ENCODE results near the gene HSPA9. TPM values are rescaled to one million over a fixed set of nuclear protein-coding genes. Genes with fewer than 3 reads are reported as not detected.
A peak's percentile ranks its signal among the peaks of the same experiment; 100 is the strongest.

HSPA9 gene
- total and polyA plus RNA-seq, 4 donors, result 77.8 to 194 (median 147) TPM

GRCh38 chr5:138606378-138607064 is 31.3 kb upstream of the HSPA9 start:
- Histone ChIP-seq H3K27ac (ENCODE audit: low read depth in 1 of 2, low read length in 1 of 2) (peak overlapping the region in 1 of 2 donors; percentile 71), H3K9me3 (ENCODE audit: control insufficient read depth in 4 of 4, insufficient read depth in 3 of 4, low read length in 3 of 4) (no peaks in the 10 kb centered on the region), H3K9ac (ENCODE audit: insufficient read depth in 1 of 2, low read length in 2 of 2) (no peak overlapping the region), H3K27me3 (ENCODE audit: control insufficient read depth in 3 of 3, insufficient read depth in 3 of 3, low read length in 2 of 3) (no peaks in the 10 kb centered on the region), H3K4me1 (ENCODE audit: control insufficient read depth in 5 of 5, insufficient read depth in 5 of 5, low read length in 5 of 5) (peaks cover 7 to 67% (median 38%) of the 10 kb centered on the region in 5 donors), H3K4me3 (no peak overlapping the region), H3K36me3 (ENCODE audit: control insufficient read depth in 4 of 4, insufficient read depth in 4 of 4, low read length in 4 of 4) (no peaks in the 10 kb centered on the region)
- TF ChIP-seq, protein P1, sequence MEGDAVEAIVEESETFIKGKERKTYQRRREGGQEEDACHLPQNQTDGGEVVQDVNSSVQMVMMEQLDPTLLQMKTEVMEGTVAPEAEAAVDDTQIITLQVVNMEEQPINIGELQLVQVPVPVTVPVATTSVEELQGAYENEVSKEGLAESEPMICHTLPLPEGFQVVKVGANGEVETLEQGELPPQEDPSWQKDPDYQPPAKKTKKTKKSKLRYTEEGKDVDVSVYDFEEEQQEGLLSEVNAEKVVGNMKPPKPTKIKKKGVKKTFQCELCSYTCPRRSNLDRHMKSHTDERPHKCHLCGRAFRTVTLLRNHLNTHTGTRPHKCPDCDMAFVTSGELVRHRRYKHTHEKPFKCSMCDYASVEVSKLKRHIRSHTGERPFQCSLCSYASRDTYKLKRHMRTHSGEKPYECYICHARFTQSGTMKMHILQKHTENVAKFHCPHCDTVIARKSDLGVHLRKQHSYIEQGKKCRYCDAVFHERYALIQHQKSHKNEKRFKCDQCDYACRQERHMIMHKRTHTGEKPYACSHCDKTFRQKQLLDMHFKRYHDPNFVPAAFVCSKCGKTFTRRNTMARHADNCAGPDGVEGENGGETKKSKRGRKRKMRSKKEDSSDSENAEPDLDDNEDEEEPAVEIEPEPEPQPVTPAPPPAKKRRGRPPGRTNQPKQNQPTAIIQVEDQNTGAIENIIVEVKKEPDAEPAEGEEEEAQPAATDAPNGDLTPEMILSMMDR (IDR thresholded peaks at IDR 0.05; ENCODE audit: control extremely low read depth, extremely low read depth), result no peak
- ATAC-seq (ENCODE audit: insufficient read depth, low FRiP score) (no peak), DNase-seq (no peak)
- WGBS, 2 donors, result 86 to 87% methylated on average over 6 of the region's 6 CpGs

DNA sequence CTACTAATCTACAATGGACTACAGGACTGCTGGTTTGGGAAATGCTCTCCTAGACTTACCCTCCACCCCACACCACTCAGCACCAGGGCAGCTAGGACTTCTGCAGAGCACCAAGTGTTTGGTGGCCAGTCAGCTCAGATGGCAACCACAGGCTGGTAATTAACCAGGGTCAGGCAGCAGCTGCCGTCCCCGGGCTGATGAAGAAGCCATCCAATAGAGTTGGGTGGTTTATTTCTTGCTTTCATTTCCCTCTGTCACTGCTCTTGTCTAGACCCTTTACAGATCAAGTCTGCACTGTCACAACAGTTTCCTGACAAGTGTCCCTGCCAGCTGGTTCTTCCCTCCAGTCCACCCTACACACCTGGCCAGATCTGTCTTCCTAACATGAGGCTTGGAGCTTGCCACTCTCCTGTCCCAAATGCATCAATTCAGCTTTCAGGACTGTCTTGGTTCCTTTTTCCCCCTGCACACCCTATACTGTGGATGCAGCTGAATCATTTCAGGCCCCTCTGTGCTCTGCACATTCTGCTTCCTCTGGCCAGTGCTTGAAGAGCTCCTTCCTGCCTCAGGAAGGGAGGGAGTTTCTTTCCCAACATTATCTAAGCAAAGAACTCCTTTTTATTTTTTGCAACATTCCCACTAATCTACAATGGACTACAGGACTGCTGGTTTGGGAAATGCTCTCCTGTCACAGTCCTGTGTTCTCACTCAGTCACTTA is 30.2 kb upstream of the HSPA9 start:
- Histone ChIP-seq H3K9ac (ENCODE audit: insufficient read depth in 1 of 2, low read length in 2 of 2) (peak overlapping the region in 1 of 2 donors; percentile 37), H3K27me3 (ENCODE audit: control insufficient read depth in 3 of 3, insufficient read depth in 3 of 3, low read length in 2 of 3) (no peaks in the 10 kb centered on the region), H3K36me3 (ENCODE audit: control insufficient read depth in 4 of 4, insufficient read depth in 4 of 4, low read length in 4 of 4) (no peaks in the 10 kb centered on the region), H3K4me1 (ENCODE audit: control insufficient read depth in 5 of 5, insufficient read depth in 5 of 5, low read length in 5 of 5) (peaks cover 0 to 60% (median 35%) of the 10 kb centered on the region in 5 donors), H3K27ac (ENCODE audit: low read depth in 1 of 2, low read length in 1 of 2) (peak overlapping the region in 1 of 2 donors; percentile 4), H3K4me3 (no peak overlapping the region), H3K9me3 (ENCODE audit: control insufficient read depth in 4 of 4, insufficient read depth in 3 of 4, low read length in 3 of 4) (no peaks in the 10 kb centered on the region)
- TF ChIP-seq, protein P1 (IDR thresholded peaks at IDR 0.05; ENCODE audit: control extremely low read depth, extremely low read depth), result no peak
- peak in 2 of 3 donors; percentile 43 to 70 for DNase-seq
- 15 to 26% methylated on average over 2 of the region's 2 CpGs for WGBS, 2 donors
- no peak for ATAC-seq (ENCODE audit: insufficient read depth, low FRiP score)

GRCh38 chr5:138604176-138604785 is 29.1 kb upstream of the HSPA9 start:
- H3K4me1 ChIP-seq (ENCODE audit: control insufficient read depth in 5 of 5, insufficient read depth in 5 of 5, low read length in 5 of 5), result peaks cover 0 to 49% (median 24%) of the 10 kb centered on the region in 5 donors
- TF ChIP-seq, protein P1 (IDR thresholded peaks at IDR 0.05; ENCODE audit: control extremely low read depth, extremely low read depth), result no peak
- ATAC-seq (ENCODE audit: insufficient read depth, low FRiP score) (no peak), DNase-seq (no peak)
- no peaks in the 10 kb centered on the region for H3K27me3 ChIP-seq (ENCODE audit: control insufficient read depth in 3 of 3, insufficient read depth in 3 of 3, low read length in 2 of 3)
- H3K4me3 ChIP-seq, result no peak overlapping the region
- WGBS, 2 donors, result 92 to 94% methylated on average over 10 of the region's 10 CpGs
- no peaks in the 10 kb centered on the region for H3K36me3 ChIP-seq (ENCODE audit: control insufficient read depth in 4 of 4, insufficient read depth in 4 of 4, low read length in 4 of 4)
- no peaks in the 10 kb centered on the region for H3K9me3 ChIP-seq (ENCODE audit: control insufficient read depth in 4 of 4, insufficient read depth in 3 of 4, low read length in 3 of 4)
- no peak overlapping the region for H3K9ac ChIP-seq (ENCODE audit: insufficient read depth in 1 of 2, low read length in 2 of 2)
- no peak overlapping the region for H3K27ac ChIP-seq (ENCODE audit: low read depth in 1 of 2, low read length in 1 of 2)

Data from lung (tissue), 12 donors.